Vagina (tissue), 2 donors: ENCODE results near the gene PPFIA4. TPM values are rescaled to one million over a fixed set of nuclear protein-coding genes. Genes with fewer than 3 reads are reported as not detected.

Experiments
- DNase-seq, 2 donors: peaks; one replicate each; pipeline ENCODE4 v3.0.0-alpha.2; 2017; ENCODE audit errors: extremely low spot score in 2 of 2
- H3K27ac ChIP-seq: fragments of 200-600 bp; sonication (generic); one replicate; pipeline ENCODE4 v1.5.1; 2019
- H3K27me3 ChIP-seq: fragments of 200-600 bp; sonication (generic); one replicate; pipeline ENCODE4 v1.5.1; 2019
- H3K36me3 ChIP-seq, 2 donors: fragments of 200-600 bp; sonication (generic); one replicate each; pipeline ENCODE4 v1.5.1; 2017 to 2019
- H3K4me1 ChIP-seq: fragments of 200-600 bp; sonication (generic); one replicate; pipeline ENCODE4 v1.5.1; 2019
- H3K4me3 ChIP-seq, 2 donors: fragments of 200-600 bp; sonication (generic); 1 replicate in 1 of 2; 2 replicates in 1 of 2; pipeline ENCODE4 v1.5.1; 2016 to 2019
- H3K9me3 ChIP-seq: fragments of 200-600 bp; sonication (generic); one replicate; pipeline ENCODE4 v1.5.1; 2019
- CTCF ChIP-seq, 3 experiments: fragments of 450-650 bp in 2 of 3; fragments of 200-600 bp in 1 of 3; sonication (generic) in 1 of 3; IDR thresholded peaks; one replicate each; pipeline ENCODE4 v1.5.1; 2017 to 2019; ENCODE audit warnings: antibody characterized with exemption in 3 of 3, mild to moderate bottlenecking in 2 of 3, moderate library complexity in 2 of 3
- POLR2A ChIP-seq, 2 donors: fragments of 450-650 bp; IDR thresholded peaks; one replicate each; pipeline ENCODE4 v1.6.1; 2017; ENCODE audit warnings: antibody characterized with exemption in 2 of 2, mild to moderate bottlenecking in 2 of 2, moderate library complexity in 2 of 2
- POLR2AphosphoS5 ChIP-seq, 2 donors: sonication (generic); formaldehyde crosslinking; IDR thresholded peaks; one replicate each; pipeline ENCODE4 v1.9.0; 2017; ENCODE audit warnings: antibody characterized with exemption in 2 of 2, mild to moderate bottlenecking in 2 of 2, low read depth in 1 of 2; ENCODE audit not compliant: insufficient read depth in 1 of 2
- intact Hi-C: fragments of 100-400 bp; cut with DNase I; formaldehyde crosslinking; loops from one replicate; pipeline ENCODE4 v1.15.1; 2023
- total RNA-seq: library from RNA; depleted of rRNA; stranded (reverse); fragments of >200 nt; gene quantifications from one replicate; pipeline ENCODE4 v1.2.3, GENCODE V29; 2016

The PPFIA4 gene
- total RNA-seq, 1 donor from 2014 or later: 11.5 TPM

DNA sequence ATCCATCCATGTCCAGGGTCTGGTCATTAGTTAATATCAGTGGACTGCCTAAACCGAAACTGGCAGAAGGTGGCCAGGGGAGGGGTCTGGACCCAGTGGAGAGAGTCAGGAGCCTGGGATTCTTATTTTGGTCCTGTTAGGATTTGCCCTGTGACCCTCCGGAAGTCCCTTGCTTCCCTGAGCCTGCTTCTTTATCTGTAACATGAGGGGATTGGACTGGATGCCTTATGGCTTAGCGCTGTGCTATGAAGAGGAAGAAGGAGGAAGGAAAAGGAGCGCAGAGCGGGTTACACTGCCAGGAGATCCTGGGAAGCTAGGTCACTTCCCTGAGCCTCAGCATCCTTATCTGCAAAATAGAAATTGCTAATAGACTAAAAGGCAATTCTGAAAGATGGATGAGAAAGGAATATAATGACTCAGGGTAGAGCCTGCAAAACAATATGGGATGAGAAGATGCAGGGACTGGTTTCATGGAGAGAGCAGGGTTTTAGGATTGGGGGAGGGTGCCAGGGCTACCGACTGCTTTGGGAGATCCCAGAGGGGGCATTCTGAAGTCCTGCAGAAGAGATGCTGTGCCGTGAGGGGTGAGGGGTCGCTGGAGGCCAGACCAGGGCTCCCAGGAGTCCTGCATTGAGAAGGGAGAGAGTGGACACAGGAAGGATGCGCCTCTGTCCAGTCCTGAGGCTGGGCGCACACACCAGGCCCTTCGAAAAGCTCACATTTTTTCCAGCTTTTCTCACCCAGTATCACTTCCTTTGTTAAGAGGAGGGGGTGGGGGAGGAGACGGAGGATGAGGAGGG lies 100.8 kb downstream of the PPFIA4 start:
- Histone ChIP-seq H3K27ac (peak overlapping the region; percentile 65), H3K36me3 (no peaks in the 10 kb centered on the region), H3K9me3 (no peaks in the 10 kb centered on the region), H3K4me1 (peaks cover 28% of the 10 kb centered on the region), H3K27me3 (no peaks in the 10 kb centered on the region), H3K4me3 (peak overlapping the region; percentile 42 to 56)
- DNase-seq: peak in 1 of 2 donors; percentile 83
- TF ChIP-seq POLR2AphosphoS5 (IDR thresholded peaks at IDR 0.05; ENCODE audit: insufficient read depth in 1 of 2, low read depth in 1 of 2): no peak
- no peak for TF ChIP-seq CTCF (IDR thresholded peaks at IDR 0.05)
- no peak for TF ChIP-seq POLR2A (IDR thresholded peaks at IDR 0.05)
- intact Hi-C loops: no loop called here

GRCh38 chr1:203127666-203128430 lies 101.6 kb downstream of the PPFIA4 start, which contains the start of gene ADORA1:
Gene ADORA1, plus strand, starts transcription at chr1:203127726. Its CDS starts 1,116 bp downstream, at chr1:203128842.
- H3K27ac ChIP-seq: peak within 1 kb of the TSS; percentile 65
- H3K9me3 ChIP-seq: no peaks in the 10 kb centered on the region
- H3K4me3 ChIP-seq: peak within 1 kb of the TSS; percentile 42 to 56
- DNase-seq: peak in 1 of 2 donors; percentile 85
- H3K27me3 ChIP-seq: no peaks in the 10 kb centered on the region
- TF ChIP-seq POLR2A (IDR thresholded peaks at IDR 0.05): no peak
- peak in 1 of 2 donors; percentile 26 for TF ChIP-seq POLR2AphosphoS5 (IDR thresholded peaks at IDR 0.05; ENCODE audit: insufficient read depth in 1 of 2, low read depth in 1 of 2)
- intact Hi-C loops: no loop called here
- H3K36me3 ChIP-seq: no peaks in the 10 kb centered on the region
- H3K4me1 ChIP-seq: peaks cover 28% of the 10 kb centered on the region

GRCh38 chr1:203128431-203128715 lies 102.1 kb downstream of the PPFIA4 start:
- H3K27ac ChIP-seq: no peak overlapping the region
- no peak for DNase-seq
- H3K4me3 ChIP-seq: peak overlapping the region; percentile 42 to 56
- H3K9me3 ChIP-seq: no peaks in the 10 kb centered on the region
- no peak for TF ChIP-seq CTCF (IDR thresholded peaks at IDR 0.05)
- TF ChIP-seq POLR2AphosphoS5 (IDR thresholded peaks at IDR 0.05; ENCODE audit: insufficient read depth in 1 of 2, low read depth in 1 of 2): no peak
- TF ChIP-seq POLR2A (IDR thresholded peaks at IDR 0.05): no peak
- intact Hi-C loops: no loop called here
- H3K36me3 ChIP-seq: no peaks in the 10 kb centered on the region
- peaks cover 28% of the 10 kb centered on the region for H3K4me1 ChIP-seq
- H3K27me3 ChIP-seq: no peaks in the 10 kb centered on the region

Other genes with a start within 250 kb of the PPFIA4 start
- 99.4 TPM for gene KDM5B, start 218.1 kb upstream of the PPFIA4 start, total RNA-seq
- gene PCAT6, start 215.5 kb upstream of the PPFIA4 start, total RNA-seq: not detected
- 7.4 TPM for gene RABIF, start 137.3 kb upstream of the PPFIA4 start, total RNA-seq
- 19.6 TPM for gene KLHL12, start 99.3 kb upstream of the PPFIA4 start, total RNA-seq
- 84.0 TPM for gene ADIPOR1, start 68.2 kb upstream of the PPFIA4 start, total RNA-seq
- 61.4 TPM for gene CYB5R1, start 59.2 kb upstream of the PPFIA4 start, total RNA-seq
- 73.2 TPM for gene TMEM183A, start 19.1 kb upstream of the PPFIA4 start, total RNA-seq
- gene MYOG, start 59.5 kb downstream of the PPFIA4 start, total RNA-seq: not detected
- 5.2 TPM for gene ADORA1, start 101.2 kb downstream of the PPFIA4 start, total RNA-seq
- not detected for gene MYBPH, start 149.3 kb downstream of the PPFIA4 start, total RNA-seq
- 51.3 TPM for gene CHI3L1, start 160.2 kb downstream of the PPFIA4 start, total RNA-seq
- gene CHIT1, start 203.2 kb downstream of the PPFIA4 start, total RNA-seq: not detected